Measurements from ENCODE around the gene MACROD2. TPM values are rescaled to one million over a fixed set of nuclear protein-coding genes. Genes with fewer than 3 reads are reported as not detected.

MACROD2 gene
- polyA plus RNA-seq, 1 donor from 2014 or later = 23.2 TPM

- no peak for TF ChIP-seq RAD21 (conservative IDR thresholded peaks at IDR 0.05)
- TF ChIP-seq CTCF (IDR thresholded peaks at IDR 0.05; ENCODE audit: poor library complexity, severe bottlenecking) = no peak
- Histone ChIP-seq H3F3A (ENCODE audit: insufficient read depth, low read length, poor library complexity, severe bottlenecking) (no peaks in the 10 kb centered on the region), H2AFZ (ENCODE audit: low read depth, low read length) (no peak overlapping the region), H3K27me3 (ENCODE audit: insufficient read depth, low read depth, low read length) (no peaks in the 10 kb centered on the region), H3K9me2 (ENCODE audit: insufficient read depth, low read length) (no peaks in the 10 kb centered on the region), H3K9ac (ENCODE audit: low read length) (no peak overlapping the region), H3K9me3 (ENCODE audit: low read length) (no peaks in the 10 kb centered on the region), H3K4me3 (ENCODE audit: low read length) (no peak overlapping the region), H3K36me3 (ENCODE audit: insufficient read depth, low read length) (no peaks in the 10 kb centered on the region), H3K79me2 (replicated peaks; ENCODE audit: insufficient read depth, low read length) (no peaks in the 10 kb centered on the region), H4K20me1 (ENCODE audit: insufficient read depth) (no peaks in the 10 kb centered on the region), H3K27ac (ENCODE audit: low read length) (no peak overlapping the region), H3K4me2 (ENCODE audit: low read length) (no peak overlapping the region)
Measured at GRCh38 chr20:16025084-16025483, 2029.8 kb downstream of the MACROD2 start.

- no peak overlapping the region for H3K9ac ChIP-seq (ENCODE audit: low read length)
- H3F3A ChIP-seq (ENCODE audit: insufficient read depth, low read length, poor library complexity, severe bottlenecking) = no peaks in the 10 kb centered on the region
- no peaks in the 10 kb centered on the region for H3K9me3 ChIP-seq (ENCODE audit: low read length)
- no peak overlapping the region for H2AFZ ChIP-seq (ENCODE audit: low read depth, low read length)
- no peaks in the 10 kb centered on the region for H3K27me3 ChIP-seq (ENCODE audit: insufficient read depth, low read depth, low read length)
- H3K79me2 ChIP-seq (replicated peaks; ENCODE audit: insufficient read depth, low read length) = no peaks in the 10 kb centered on the region
- no peak overlapping the region for H3K4me2 ChIP-seq (ENCODE audit: low read length)
- no peaks in the 10 kb centered on the region for H3K36me3 ChIP-seq (ENCODE audit: insufficient read depth, low read length)
- no peaks in the 10 kb centered on the region for H3K9me2 ChIP-seq (ENCODE audit: insufficient read depth, low read length)
- H4K20me1 ChIP-seq (ENCODE audit: insufficient read depth) = no peaks in the 10 kb centered on the region
- TF ChIP-seq MXI1 (conservative IDR thresholded peaks at IDR 0.05; ENCODE audit: poor library complexity, severe bottlenecking) = no peak
- no peak for TF ChIP-seq EP300 (conservative IDR thresholded peaks at IDR 0.05; ENCODE audit: poor library complexity, severe bottlenecking)
- TF ChIP-seq EZH2 (IDR thresholded peaks at IDR 0.05; ENCODE audit: borderline replicate concordance, insufficient read depth, low read length, poor library complexity, severe bottlenecking) = no peak
- TF ChIP-seq POLR2AphosphoS5 (IDR thresholded peaks at IDR 0.05) = no peak
- no peak overlapping the region for H3K4me3 ChIP-seq (ENCODE audit: low read length)
- H3K27ac ChIP-seq (ENCODE audit: low read length) = no peak overlapping the region
Measured at GRCh38 chr20:16027686-16028085, 2032.4 kb downstream of the MACROD2 start.

GRCh38 chr20:16028923-16029322 lies 2033.6 kb downstream of the MACROD2 start:
- H2AFZ ChIP-seq (ENCODE audit: low read depth, low read length) = no peak overlapping the region
- no peaks in the 10 kb centered on the region for H4K20me1 ChIP-seq (ENCODE audit: insufficient read depth)
- no peaks in the 10 kb centered on the region for H3K36me3 ChIP-seq (ENCODE audit: insufficient read depth, low read length)
- no peaks in the 10 kb centered on the region for H3K9me3 ChIP-seq (ENCODE audit: low read length)
- H3K27me3 ChIP-seq (ENCODE audit: insufficient read depth, low read depth, low read length) = no peaks in the 10 kb centered on the region
- H3K27ac ChIP-seq (ENCODE audit: low read length) = no peak overlapping the region
- no peak overlapping the region for H3K4me3 ChIP-seq (ENCODE audit: low read length)
- TF ChIP-seq MXI1 (conservative IDR thresholded peaks at IDR 0.05; ENCODE audit: poor library complexity, severe bottlenecking) (no peak), EZH2 (IDR thresholded peaks at IDR 0.05; ENCODE audit: borderline replicate concordance, insufficient read depth, low read length, poor library complexity, severe bottlenecking) (no peak), REST (IDR thresholded peaks at IDR 0.05; ENCODE audit: borderline replicate concordance) (no peak), TAF1 (IDR thresholded peaks at IDR 0.05; ENCODE audit: low read depth) (no peak), RAD21 (conservative IDR thresholded peaks at IDR 0.05) (no peak), POLR2AphosphoS5 (IDR thresholded peaks at IDR 0.05) (no peak), EP300 (conservative IDR thresholded peaks at IDR 0.05; ENCODE audit: poor library complexity, severe bottlenecking) (no peak)
- no peaks in the 10 kb centered on the region for H3K79me2 ChIP-seq (replicated peaks; ENCODE audit: insufficient read depth, low read length)
- no peak overlapping the region for H3K9ac ChIP-seq (ENCODE audit: low read length)
- H3K9me2 ChIP-seq (ENCODE audit: insufficient read depth, low read length) = no peaks in the 10 kb centered on the region
- no peak overlapping the region for H3K4me2 ChIP-seq (ENCODE audit: low read length)
- H3F3A ChIP-seq (ENCODE audit: insufficient read depth, low read length, poor library complexity, severe bottlenecking) = no peaks in the 10 kb centered on the region
